Fibroblast of mammary gland (primary cell): ENCODE results near the gene RBFA.
"Not testable (repeated sequence)": the region's sequence is repeated elsewhere in the genome, so short reads cannot be mapped to it uniquely, and the experiment has no call there.

Experiments used
- DNase-seq: peaks from one replicate; pipeline ENCODE4 v3.0.0-alpha.2; 2010; ENCODE audit warnings: low read depth
- H3K4me3 ChIP-seq: 2 replicates; pipeline ENCODE4 v1.5.1; 2011; ENCODE audit warnings: low read depth, mild to moderate bottlenecking, low read length, moderate library complexity; ENCODE audit not compliant: control insufficient read depth
- CTCF ChIP-seq: conservative IDR thresholded peaks from 2 replicates; pipeline ENCODE4 v1.5.1; 2011; ENCODE audit warnings: low read depth, low read length, inconsistent platforms; ENCODE audit not compliant: control insufficient read depth, insufficient read depth

RBFA gene

GRCh38 chr18:80010551-80010906, 23.7 kb upstream of the RBFA start:
- no peak for TF ChIP-seq CTCF
- no peak for DNase-seq
- H3K4me3 ChIP-seq, result no peak overlapping the region

GRCh38 chr18:80011496-80012137, 22.6 kb upstream of the RBFA start:
- DNase-seq, H3K4me3 ChIP-seq: not testable (repeated sequence)

GRCh38 chr18:80012714-80013113, 21.5 kb upstream of the RBFA start:
- no peak for TF ChIP-seq CTCF
- no peak overlapping the region for H3K4me3 ChIP-seq
- DNase-seq, result no peak

GRCh38 chr18:80022613-80023012, 11.6 kb upstream of the RBFA start:
- no peak overlapping the region for H3K4me3 ChIP-seq
- peak; percentile 41 for DNase-seq
- TF ChIP-seq CTCF, result no peak

- TF ChIP-seq CTCF, result peak; percentile 46
- DNase-seq, result no peak
Measured at GRCh38 chr18:80023173-80023572, 11.1 kb upstream of the RBFA start.

GRCh38 chr18:80026363-80026762, 7.9 kb upstream of the RBFA start:
- DNase-seq, result no peak
- TF ChIP-seq CTCF, result no peak
- no peak overlapping the region for H3K4me3 ChIP-seq

More at GRCh38 chr18:80023173-80023572, 11.1 kb upstream of the RBFA start:
- no peak overlapping the region for H3K4me3 ChIP-seq

GRCh38 chr18:80027719-80028118, 6.5 kb upstream of the RBFA start:
- TF ChIP-seq CTCF, result peak; percentile 4
- DNase-seq, result peak; percentile 84
- H3K4me3 ChIP-seq, result not testable (repeated sequence)
